Breast epithelium (tissue), 4 donors: ENCODE results near the gene CAMK2D. TPM values are rescaled to one million over a fixed set of nuclear protein-coding genes. Genes with fewer than 3 reads are reported as not detected.

Experiments
- DNase-seq, 2 donors: peaks; one replicate each; pipeline ENCODE4 v3.0.0-alpha.2; 2019; ENCODE audit warnings: low spot score in 2 of 2
- H3K27ac ChIP-seq, 2 donors: fragments of 200-600 bp; sonication (generic) in 1 of 2; one replicate each; pipeline ENCODE4 v1.5.1; 2016 to 2019; ENCODE audit warnings: mild to moderate bottlenecking in 1 of 2
- H3K27me3 ChIP-seq, 2 donors: fragments of 200-600 bp; sonication (generic) in 1 of 2; one replicate each; pipeline versions ENCODE4 v1.5.1 to v1.6.0; 2017 to 2019; ENCODE audit warnings: control low read depth in 1 of 2, mild to moderate bottlenecking in 1 of 2
- H3K36me3 ChIP-seq: fragments of 200-600 bp; one replicate; pipeline ENCODE4 v1.5.1; 2019
- H3K4me1 ChIP-seq, 2 donors: fragments of 200-600 bp; sonication (generic); one replicate each; pipeline ENCODE4 v1.5.1; 2016 to 2019; ENCODE audit warnings: control low read depth in 1 of 2
- H3K4me3 ChIP-seq, 3 donors: fragments of 200-600 bp; sonication (generic); 1 replicate in 2 of 3; 2 replicates in 1 of 3; pipeline ENCODE4 v1.5.1; 2016 to 2019; ENCODE audit warnings: mild to moderate bottlenecking in 3 of 3, moderate library complexity in 2 of 3
- H3K9me3 ChIP-seq, 2 donors: fragments of 200-600 bp; sonication (generic) in 1 of 2; one replicate each; pipeline ENCODE4 v1.5.1; 2016 to 2019; ENCODE audit warnings: control low read depth in 1 of 2
- POLR2A ChIP-seq: fragments of 450-650 bp; IDR thresholded peaks from one replicate; pipeline ENCODE4 v1.6.1; 2016; ENCODE audit warnings: antibody characterized with exemption, mild to moderate bottlenecking, moderate library complexity
- POLR2AphosphoS5 ChIP-seq, 3 donors: sonication (generic); formaldehyde crosslinking; IDR thresholded peaks; one replicate each; pipeline ENCODE4 v1.6.1; 2017; ENCODE audit warnings: antibody characterized with exemption in 3 of 3
- intact Hi-C: fragments of 100-400 bp; cut with DNase I; formaldehyde crosslinking; loops from one replicate; pipeline ENCODE4 v1.15.1; 2023; ENCODE audit warnings: low total_unique reads
- total RNA-seq, 3 donors: library from RNA; depleted of rRNA; stranded (reverse); fragments of >200 nt; gene quantifications; one replicate each; pipeline ENCODE4 v1.1.0, GENCODE V29; 2016
- TF ChIP-seq, protein P1 (sequence below), 3 donors: fragments of 450-650 bp; IDR thresholded peaks; one replicate each; pipeline ENCODE4 v1.5.1; 2016 to 2017; ENCODE audit warnings: antibody characterized with exemption in 3 of 3, mild to moderate bottlenecking in 3 of 3, moderate library complexity in 3 of 3

The CAMK2D gene
- total RNA-seq, 3 donors from 2014 or later = 47.7 to 62.1 (median 57.7) TPM

DNA sequence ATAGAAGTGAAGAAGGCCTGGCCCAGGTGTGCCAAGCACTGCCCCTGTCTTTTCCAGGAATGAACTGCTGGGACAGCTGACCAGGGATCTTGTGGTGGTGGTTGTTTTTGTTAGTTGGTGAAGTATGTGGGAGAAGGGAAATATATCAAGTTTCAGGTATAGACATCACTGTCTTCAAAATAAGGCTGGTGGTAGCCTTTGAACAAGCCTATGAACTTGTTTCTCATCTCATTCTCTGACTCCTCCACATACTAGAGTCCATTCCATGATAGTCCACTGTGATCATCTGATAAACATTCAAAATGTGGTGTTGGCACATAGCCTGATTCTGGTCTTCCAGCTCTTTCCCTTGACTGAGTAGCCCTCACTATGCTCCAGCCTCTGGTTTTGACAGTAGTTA lies 303.7 kb downstream of the CAMK2D start:
- Histone ChIP-seq H3K9me3 (no peaks in the 10 kb centered on the region), H3K27me3 (no peaks in the 10 kb centered on the region), H3K27ac (no peak overlapping the region), H3K4me1 (no peaks in the 10 kb centered on the region), H3K4me3 (no peak overlapping the region), H3K36me3 (peaks cover 4% of the 10 kb centered on the region)
- intact Hi-C loops = no loop called here
- no peak for TF ChIP-seq POLR2A
- no peak for TF ChIP-seq POLR2AphosphoS5 (IDR thresholded peaks at IDR 0.05)
- TF ChIP-seq, protein P1, sequence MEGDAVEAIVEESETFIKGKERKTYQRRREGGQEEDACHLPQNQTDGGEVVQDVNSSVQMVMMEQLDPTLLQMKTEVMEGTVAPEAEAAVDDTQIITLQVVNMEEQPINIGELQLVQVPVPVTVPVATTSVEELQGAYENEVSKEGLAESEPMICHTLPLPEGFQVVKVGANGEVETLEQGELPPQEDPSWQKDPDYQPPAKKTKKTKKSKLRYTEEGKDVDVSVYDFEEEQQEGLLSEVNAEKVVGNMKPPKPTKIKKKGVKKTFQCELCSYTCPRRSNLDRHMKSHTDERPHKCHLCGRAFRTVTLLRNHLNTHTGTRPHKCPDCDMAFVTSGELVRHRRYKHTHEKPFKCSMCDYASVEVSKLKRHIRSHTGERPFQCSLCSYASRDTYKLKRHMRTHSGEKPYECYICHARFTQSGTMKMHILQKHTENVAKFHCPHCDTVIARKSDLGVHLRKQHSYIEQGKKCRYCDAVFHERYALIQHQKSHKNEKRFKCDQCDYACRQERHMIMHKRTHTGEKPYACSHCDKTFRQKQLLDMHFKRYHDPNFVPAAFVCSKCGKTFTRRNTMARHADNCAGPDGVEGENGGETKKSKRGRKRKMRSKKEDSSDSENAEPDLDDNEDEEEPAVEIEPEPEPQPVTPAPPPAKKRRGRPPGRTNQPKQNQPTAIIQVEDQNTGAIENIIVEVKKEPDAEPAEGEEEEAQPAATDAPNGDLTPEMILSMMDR (IDR thresholded peaks at IDR 0.05) = no peak
- DNase-seq = no peak

DNA sequence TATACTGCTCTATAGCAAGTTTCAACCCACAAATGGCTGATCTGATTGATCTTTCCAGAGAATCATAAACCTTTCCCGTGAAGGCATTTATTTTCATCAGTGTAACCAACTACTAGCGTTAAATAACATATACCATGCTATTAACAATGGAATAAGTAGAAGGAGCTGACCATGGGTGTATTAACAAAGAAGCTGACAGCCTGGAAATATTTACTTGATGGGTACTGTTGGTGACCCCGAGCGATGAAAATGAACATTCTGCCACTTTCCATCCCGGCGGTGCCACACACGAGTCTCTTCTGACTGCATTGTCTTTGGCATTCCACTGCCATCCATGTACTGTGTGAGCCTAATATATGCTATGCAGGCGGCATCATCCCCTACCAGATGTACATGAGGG lies 304.4 kb downstream of the CAMK2D start:
- Histone ChIP-seq H3K36me3 (peaks cover 4% of the 10 kb centered on the region), H3K27me3 (no peaks in the 10 kb centered on the region), H3K4me1 (no peaks in the 10 kb centered on the region), H3K4me3 (no peak overlapping the region), H3K9me3 (no peaks in the 10 kb centered on the region), H3K27ac (no peak overlapping the region)
- DNase-seq = no peak
- no peak for TF ChIP-seq POLR2AphosphoS5 (IDR thresholded peaks at IDR 0.05)
- TF ChIP-seq, protein P1 (IDR thresholded peaks at IDR 0.05) = no peak
- TF ChIP-seq POLR2A = no peak
- intact Hi-C loops = no loop called here

DNA sequence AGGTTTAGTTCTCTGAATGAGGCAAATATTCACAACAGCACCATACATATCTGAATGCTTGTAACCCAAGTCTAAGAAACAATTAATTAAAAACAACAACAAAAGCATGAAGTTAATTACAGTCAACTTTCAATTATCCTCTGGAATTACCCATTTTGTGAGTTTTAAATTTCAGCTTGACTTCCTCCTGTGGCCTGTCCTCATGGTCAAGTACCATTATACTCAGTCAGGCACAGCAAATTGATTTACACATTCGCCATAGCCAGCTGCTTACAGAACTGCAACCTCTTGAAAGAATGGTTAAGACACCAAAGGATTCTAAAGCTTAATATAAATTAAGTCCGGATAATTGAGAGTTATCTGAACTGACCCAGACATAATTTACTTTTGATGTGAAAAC lies 306.5 kb downstream of the CAMK2D start:
- TF ChIP-seq POLR2AphosphoS5 (IDR thresholded peaks at IDR 0.05) = no peak
- TF ChIP-seq POLR2A = no peak
- Histone ChIP-seq H3K9me3 (no peaks in the 10 kb centered on the region), H3K27ac (no peak overlapping the region), H3K4me3 (no peak overlapping the region), H3K36me3 (no peaks in the 10 kb centered on the region), H3K4me1 (no peaks in the 10 kb centered on the region), H3K27me3 (no peaks in the 10 kb centered on the region)
- intact Hi-C loops = no loop called here
- no peak for DNase-seq

DNA sequence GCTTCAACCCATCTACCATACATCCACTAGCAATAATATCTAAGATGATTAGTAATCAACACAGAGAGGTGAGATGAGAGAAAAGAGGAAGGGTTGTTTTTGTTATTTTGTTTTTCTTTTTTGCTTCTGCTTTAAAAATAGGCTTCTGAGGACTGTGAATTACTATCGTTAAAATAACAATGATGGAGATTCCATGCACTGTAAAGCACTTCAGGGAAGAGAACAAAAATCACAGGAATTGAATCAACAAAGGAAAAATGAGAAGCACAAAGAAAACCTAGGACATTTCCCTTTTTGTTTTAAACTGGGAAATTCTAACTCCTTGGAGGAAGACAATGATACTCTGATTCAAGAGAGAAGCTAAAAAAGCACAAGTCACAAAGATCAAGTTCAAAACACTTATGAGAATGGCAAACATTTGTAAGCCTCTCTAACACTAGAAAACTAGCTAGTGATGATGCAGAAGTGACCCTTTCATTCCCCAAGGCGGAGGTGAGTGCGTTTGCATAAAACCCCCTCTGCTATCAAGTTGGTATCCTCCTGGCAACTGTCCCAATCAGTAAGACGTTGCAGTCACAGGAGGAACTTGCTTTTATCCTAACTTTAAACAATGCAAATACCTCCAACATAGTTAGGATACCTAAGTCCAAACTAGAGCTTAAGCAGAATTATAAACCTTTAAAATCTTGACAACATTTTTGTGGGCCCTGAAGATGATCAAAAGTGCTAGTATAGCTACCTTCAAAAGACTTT lies 308.5 kb downstream of the CAMK2D start:
- no peaks in the 10 kb centered on the region for H3K36me3 ChIP-seq
- DNase-seq = no peak
- intact Hi-C loops = no loop called here
- no peak for TF ChIP-seq POLR2A
- TF ChIP-seq, protein P1 (IDR thresholded peaks at IDR 0.05) = no peak
- no peak for TF ChIP-seq POLR2AphosphoS5 (IDR thresholded peaks at IDR 0.05)
- no peaks in the 10 kb centered on the region for H3K27me3 ChIP-seq
- H3K4me1 ChIP-seq = no peaks in the 10 kb centered on the region
- H3K27ac ChIP-seq = no peak overlapping the region
- no peak overlapping the region for H3K4me3 ChIP-seq
- no peaks in the 10 kb centered on the region for H3K9me3 ChIP-seq

DNA sequence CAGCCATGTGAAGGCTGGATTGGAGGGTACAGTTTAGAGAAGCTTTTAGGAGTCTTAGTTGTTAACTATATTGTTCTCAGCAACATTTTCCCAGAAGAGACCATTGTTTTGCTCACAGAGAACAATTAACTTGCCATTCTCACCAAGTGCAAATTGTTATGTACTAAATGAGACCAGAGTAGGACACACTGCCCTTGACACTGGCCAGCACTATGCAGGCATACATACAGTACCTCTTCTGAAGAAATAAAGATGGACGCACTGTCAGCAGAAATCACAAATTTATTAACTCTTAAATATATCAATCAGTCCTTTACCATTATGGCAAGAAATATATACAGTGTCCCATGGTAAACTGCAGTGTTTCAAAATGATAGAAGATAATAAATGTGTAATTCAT lies 309.4 kb downstream of the CAMK2D start:
- Histone ChIP-seq H3K4me1 (no peaks in the 10 kb centered on the region), H3K27ac (no peak overlapping the region), H3K27me3 (no peaks in the 10 kb centered on the region), H3K4me3 (no peak overlapping the region), H3K9me3 (no peaks in the 10 kb centered on the region), H3K36me3 (no peaks in the 10 kb centered on the region)
- no peak for DNase-seq
- TF ChIP-seq POLR2AphosphoS5 (IDR thresholded peaks at IDR 0.05) = no peak
- TF ChIP-seq, protein P1 (IDR thresholded peaks at IDR 0.05) = no peak
- no peak for TF ChIP-seq POLR2A
- intact Hi-C loops = no loop called here
